Caco-2 (cell line): Measurements from ENCODE around the gene STAU1. TPM values are rescaled to one million over a fixed set of nuclear protein-coding genes. Genes with fewer than 3 reads are reported as not detected.

Experiments
- BruUV-seq: library from RNA; stranded (reverse); fragments of 400-500 nt; replicated peaks from 2 replicates; lab custom pipeline; 2021; lab: Mats Ljungman, UMichigan
- CTCF ChIA-PET: fragments of 300-600 bp; sonication (Branson Sonifier 250); formaldehyde crosslinking; loops from one replicate; lab custom pipeline; 2022; ENCODE audit warnings: antibody characterized with exemption; lab: Charles Lee
- POLR2A ChIA-PET: fragments of 300-600 bp; sonication (Branson Sonifier 250); formaldehyde crosslinking; loops from one replicate; lab custom pipeline; 2022; ENCODE audit warnings: antibody characterized with exemption; lab: Charles Lee
- DNase-seq, 2 experiments: peaks; one replicate each; pipeline versions ENCODE4 v3.0.0 to v3.0.0-alpha.2; 2020 to 2022
- H3K27me3 ChIP-seq: replicated peaks from 2 replicates; pipeline ENCODE4 v1.6.0; 2011; ENCODE audit warnings: low read length; ENCODE audit not compliant: control insufficient read depth, insufficient read depth
- H3K36me3 ChIP-seq: 2 replicates; pipeline ENCODE4 v1.5.1; 2011; ENCODE audit warnings: low read length; ENCODE audit not compliant: control insufficient read depth, insufficient read depth
- H3K4me1 ChIP-seq: fragments of 250-450 bp; sonication (Bioruptor Pico); 2 replicates; pipeline ENCODE4 v1.5.1; 2020; ENCODE audit warnings: mild to moderate bottlenecking
- H3K4me3 ChIP-seq: 2 replicates; pipeline ENCODE4 v1.5.1; 2011; ENCODE audit warnings: low read depth, mild to moderate bottlenecking, control low read depth, low read length
- H3K9me3 ChIP-seq: fragments of 250-450 bp; sonication (Bioruptor Pico); 2 replicates; pipeline ENCODE4 v1.5.1; 2020; ENCODE audit warnings: mild to moderate bottlenecking, moderate library complexity
- H3K27ac Mint-ChIP-seq: one replicate; pipeline ENCODE4 v1.8.0; 2022; ENCODE audit warnings: mixed read lengths; ENCODE audit not compliant: unreplicated experiment
- H3K27me3 Mint-ChIP-seq: one replicate; pipeline ENCODE4 v1.8.0; 2022; ENCODE audit warnings: mixed read lengths; ENCODE audit not compliant: insufficient read depth, unreplicated experiment
- H3K36me3 Mint-ChIP-seq: one replicate; pipeline ENCODE4 v1.8.0; 2022; ENCODE audit warnings: mild to moderate bottlenecking, mixed read lengths; ENCODE audit not compliant: insufficient read depth, unreplicated experiment
- H3K4me1 Mint-ChIP-seq: one replicate; pipeline ENCODE4 v1.8.0; 2022; ENCODE audit warnings: low read depth, mixed read lengths; ENCODE audit not compliant: unreplicated experiment
- H3K4me3 Mint-ChIP-seq: one replicate; pipeline ENCODE4 v1.8.0; 2022; ENCODE audit warnings: mild to moderate bottlenecking, moderate library complexity, mixed read lengths; ENCODE audit not compliant: unreplicated experiment
- H3K9me3 Mint-ChIP-seq: one replicate; pipeline ENCODE4 v1.8.0; 2022; ENCODE audit warnings: mixed read lengths; ENCODE audit not compliant: unreplicated experiment
- intact Hi-C: fragments of 100-400 bp; cut with micrococcal nuclease; formaldehyde crosslinking; loops from one replicate; pipeline ENCODE4 v1.10.0; 2022; ENCODE audit not compliant: unreplicated experiment
- total RNA-seq: library from RNA; stranded (reverse); gene quantifications from 2 replicates; pipeline ENCODE4 v1.2.3, GENCODE V29; 2022
- TF ChIP-seq, protein P1 (sequence below), 2 experiments: fragments of 200-600 bp in 1 of 2; IDR thresholded peaks; 1 replicate in 1 of 2; 2 replicates in 1 of 2; pipeline versions ENCODE4 v1.5.1 to v1.8.0; 2011 to 2022; ENCODE audit warnings: antibody characterized with exemption in 1 of 2, control low read depth in 1 of 2, inconsistent platforms in 1 of 2, low read depth in 1 of 2, low read length in 1 of 2, mild to moderate bottlenecking in 1 of 2, moderate library complexity in 1 of 2; ENCODE audit not compliant: insufficient read depth in 1 of 2, severe bottlenecking in 1 of 2, unreplicated experiment in 1 of 2

Gene STAU1
- total RNA-seq, 1 experiment from 2014 or later = 201 TPM

DNA sequence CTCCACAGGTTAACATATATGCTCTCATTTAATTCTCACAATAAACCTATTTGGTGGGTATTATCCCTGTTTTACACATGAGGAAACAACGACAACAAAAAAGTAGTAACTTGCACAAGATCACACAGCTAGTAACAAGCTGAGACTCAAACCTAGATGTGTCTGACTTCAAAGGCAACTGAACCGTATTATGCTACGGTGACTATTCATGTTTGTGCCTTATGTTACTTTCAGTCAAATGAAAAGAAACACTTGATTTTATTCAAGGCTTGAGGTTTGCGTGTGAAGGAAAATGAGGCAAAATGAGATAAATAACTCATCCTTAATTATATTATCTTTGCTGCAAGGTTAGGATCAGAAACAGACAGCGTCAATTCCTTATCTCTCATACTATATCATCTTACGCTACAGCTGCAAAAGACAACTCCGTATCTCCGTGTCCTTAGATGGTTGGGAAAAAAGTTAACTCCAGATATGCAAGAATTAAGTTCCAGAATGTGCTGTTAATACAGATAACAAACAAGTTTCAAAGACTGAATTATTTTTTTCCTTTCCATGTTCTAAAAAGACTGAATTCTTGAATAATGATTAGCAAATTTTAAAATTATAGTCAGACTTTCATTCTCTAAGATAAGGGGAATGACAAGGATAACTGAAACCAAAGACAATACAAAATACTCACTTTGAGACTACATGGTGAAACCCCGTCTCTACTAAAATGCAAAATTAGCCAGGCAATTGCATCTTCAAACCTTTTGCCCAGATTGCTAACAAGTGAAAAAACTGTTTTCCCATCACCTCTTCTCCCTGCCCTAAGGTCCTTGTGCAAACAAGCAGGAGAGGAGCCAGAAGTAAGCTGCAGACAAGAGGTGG, 27.8 kb downstream of the STAU1 start:
- H3K4me3 Mint-ChIP-seq = no peak overlapping the region
- peaks cover 77% of the 10 kb centered on the region for H3K36me3 Mint-ChIP-seq
- Histone ChIP-seq H3K27me3 (no peaks in the 10 kb centered on the region), H3K4me1 (peaks cover 11% of the 10 kb centered on the region; the same call in 1 of the 2 replicates), H3K36me3 (no peaks in the 10 kb centered on the region; the same call in 1 of the 2 replicates), H3K4me3 (no peak overlapping the region), H3K9me3 (no peaks in the 10 kb centered on the region)
- H3K27me3 Mint-ChIP-seq = no peaks in the 10 kb centered on the region
- TSS peak; percentile 7 for BruUV-seq
- H3K27ac Mint-ChIP-seq = peak overlapping the region; percentile 72
- no peak for DNase-seq
- intact Hi-C loops = no loop called here
- peaks cover 15% of the 10 kb centered on the region for H3K4me1 Mint-ChIP-seq
- ChIA-PET CTCF (no interaction called here), POLR2A (interaction anchor here (0.6 to 1.2 kb wide), 2 partner anchors 59 to 108 kb away, joined by 3 to 5 read pairs; partner anchors contain the start of gene DDX27)
- no peaks in the 10 kb centered on the region for H3K9me3 Mint-ChIP-seq
- TF ChIP-seq, protein P1, sequence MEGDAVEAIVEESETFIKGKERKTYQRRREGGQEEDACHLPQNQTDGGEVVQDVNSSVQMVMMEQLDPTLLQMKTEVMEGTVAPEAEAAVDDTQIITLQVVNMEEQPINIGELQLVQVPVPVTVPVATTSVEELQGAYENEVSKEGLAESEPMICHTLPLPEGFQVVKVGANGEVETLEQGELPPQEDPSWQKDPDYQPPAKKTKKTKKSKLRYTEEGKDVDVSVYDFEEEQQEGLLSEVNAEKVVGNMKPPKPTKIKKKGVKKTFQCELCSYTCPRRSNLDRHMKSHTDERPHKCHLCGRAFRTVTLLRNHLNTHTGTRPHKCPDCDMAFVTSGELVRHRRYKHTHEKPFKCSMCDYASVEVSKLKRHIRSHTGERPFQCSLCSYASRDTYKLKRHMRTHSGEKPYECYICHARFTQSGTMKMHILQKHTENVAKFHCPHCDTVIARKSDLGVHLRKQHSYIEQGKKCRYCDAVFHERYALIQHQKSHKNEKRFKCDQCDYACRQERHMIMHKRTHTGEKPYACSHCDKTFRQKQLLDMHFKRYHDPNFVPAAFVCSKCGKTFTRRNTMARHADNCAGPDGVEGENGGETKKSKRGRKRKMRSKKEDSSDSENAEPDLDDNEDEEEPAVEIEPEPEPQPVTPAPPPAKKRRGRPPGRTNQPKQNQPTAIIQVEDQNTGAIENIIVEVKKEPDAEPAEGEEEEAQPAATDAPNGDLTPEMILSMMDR (IDR thresholded peaks at IDR 0.05; ENCODE audit: insufficient read depth in 1 of 2, low read depth in 1 of 2, low read length in 1 of 2, severe bottlenecking in 1 of 2, unreplicated experiment in 1 of 2) = no peak

DNA sequence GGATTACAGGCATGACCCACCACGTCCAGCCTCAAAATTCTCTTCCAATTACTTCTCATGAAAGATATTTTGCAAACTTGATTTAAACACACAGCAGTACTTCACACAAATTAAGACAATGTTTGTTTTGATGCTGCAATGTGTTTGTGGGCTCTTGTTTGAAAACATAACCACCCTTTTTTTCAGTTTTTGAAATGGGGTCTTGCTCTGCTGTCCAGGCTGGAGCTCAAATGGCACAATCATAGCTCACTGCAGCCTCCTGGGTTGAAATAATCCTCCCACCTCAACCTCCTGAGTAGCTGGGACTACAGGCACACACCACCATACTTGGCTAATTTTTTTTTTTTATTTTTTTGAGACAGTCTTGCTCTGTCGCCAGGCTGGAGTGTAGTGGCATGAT, 31.0 kb downstream of the STAU1 start:
- peaks cover 10% of the 10 kb centered on the region; the same call in 1 of the 2 replicates for H3K4me1 ChIP-seq
- BruUV-seq = no TSS peak
- H3K27ac Mint-ChIP-seq = no peak overlapping the region
- H3K36me3 Mint-ChIP-seq = peaks cover 88% of the 10 kb centered on the region
- H3K36me3 ChIP-seq = no peaks in the 10 kb centered on the region
- intact Hi-C loops = no loop called here
- H3K27me3 Mint-ChIP-seq = no peaks in the 10 kb centered on the region
- H3K27me3 ChIP-seq = no peaks in the 10 kb centered on the region
- no peaks in the 10 kb centered on the region for H3K9me3 Mint-ChIP-seq
- no peak overlapping the region for H3K4me3 ChIP-seq
- TF ChIP-seq, protein P1 (IDR thresholded peaks at IDR 0.05; ENCODE audit: insufficient read depth in 1 of 2, low read depth in 1 of 2, low read length in 1 of 2, severe bottlenecking in 1 of 2, unreplicated experiment in 1 of 2) = no peak
- no peak overlapping the region for H3K4me3 Mint-ChIP-seq
- H3K4me1 Mint-ChIP-seq = peaks cover 10% of the 10 kb centered on the region
- POLR2A ChIA-PET = no interaction called here
- DNase-seq = no peak
- H3K9me3 ChIP-seq = no peaks in the 10 kb centered on the region
- CTCF ChIA-PET = no interaction called here

DNA sequence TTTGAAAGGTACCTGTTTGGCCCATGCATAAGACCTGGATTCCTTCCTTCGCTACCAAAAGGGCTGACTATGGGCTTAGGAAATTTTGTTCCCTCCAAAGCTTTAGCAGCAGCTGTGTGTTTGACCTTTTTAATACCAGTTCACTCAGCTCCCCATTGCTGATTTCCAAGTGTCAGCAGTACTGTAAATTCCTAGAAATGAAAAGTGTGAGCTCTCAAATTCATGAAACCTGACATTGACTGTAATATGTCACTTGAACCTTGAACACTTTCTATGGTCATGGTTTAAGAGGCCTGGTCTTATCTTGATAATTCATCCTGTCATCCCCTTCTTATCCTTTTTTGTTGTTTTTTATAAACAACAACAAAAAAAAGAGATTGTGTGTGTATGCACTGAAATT, 31.7 kb downstream of the STAU1 start:
- no peak overlapping the region for H3K4me3 Mint-ChIP-seq
- no TSS peak for BruUV-seq
- H3K36me3 ChIP-seq = no peaks in the 10 kb centered on the region; the same call in 1 of the 2 replicates
- H3K4me1 Mint-ChIP-seq = peaks cover 4% of the 10 kb centered on the region
- no peak for DNase-seq
- H3K4me3 ChIP-seq = no peak overlapping the region
- H3K27me3 ChIP-seq = no peaks in the 10 kb centered on the region
- no peaks in the 10 kb centered on the region for H3K27me3 Mint-ChIP-seq
- H3K4me1 ChIP-seq = peaks cover 3% of the 10 kb centered on the region; the same call in 1 of the 2 replicates
- no peaks in the 10 kb centered on the region for H3K9me3 Mint-ChIP-seq
- ChIA-PET POLR2A (no interaction called here), CTCF (no interaction called here)
- intact Hi-C loops = no loop called here
- H3K9me3 ChIP-seq = no peaks in the 10 kb centered on the region
- H3K27ac Mint-ChIP-seq = no peak overlapping the region
- H3K36me3 Mint-ChIP-seq = peaks cover 88% of the 10 kb centered on the region
- TF ChIP-seq, protein P1 (IDR thresholded peaks at IDR 0.05; ENCODE audit: insufficient read depth in 1 of 2, low read depth in 1 of 2, low read length in 1 of 2, severe bottlenecking in 1 of 2, unreplicated experiment in 1 of 2) = no peak
